Right lobe of liver (tissue), 4 donors: Measurements from ENCODE around the gene EXOC2.

Experiments
- POLR2A ChIP-seq: fragments of 450-650 bp; IDR thresholded peaks from one replicate; pipeline ENCODE4 v1.6.1; 2017; ENCODE audit warnings: antibody characterized with exemption, mild to moderate bottlenecking
- TF ChIP-seq, protein P1 (sequence below), 4 donors: fragments of 200-600 bp in 3 of 4; fragments of 450-650 bp in 1 of 4; IDR thresholded peaks; one replicate each; pipeline versions ENCODE4 v1.5.1 to v1.8.0; 2016 to 2022; ENCODE audit warnings: antibody characterized with exemption in 4 of 4, mild to moderate bottlenecking in 2 of 4
- donor health status: DM: no; HTN: no; CAD: no.
- donor health status: DM: no; HTN: no; CAD: no.
- donor health status: DM: no; HTN: yes; CAD: no.

DNA sequence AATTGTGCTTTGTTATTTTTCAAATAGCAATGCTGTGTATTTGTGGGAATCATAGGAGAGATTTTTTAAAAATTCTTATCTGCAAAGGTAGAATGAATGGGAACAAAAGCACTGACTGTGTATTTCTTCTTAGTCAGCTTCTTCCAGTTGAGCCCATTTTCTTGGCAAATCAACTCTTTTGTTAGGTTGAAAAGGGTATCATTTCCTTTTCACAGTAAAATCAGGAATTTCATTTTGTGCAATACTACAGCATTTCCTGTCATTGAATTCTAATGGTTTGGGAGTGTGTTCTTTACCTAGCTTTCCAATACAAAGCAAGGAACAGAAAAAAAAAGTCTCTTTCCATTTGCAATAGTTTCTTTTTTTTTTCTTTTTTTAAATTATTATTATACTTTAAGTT, 19.0 kb upstream of the EXOC2 start:
- TF ChIP-seq, protein P1, sequence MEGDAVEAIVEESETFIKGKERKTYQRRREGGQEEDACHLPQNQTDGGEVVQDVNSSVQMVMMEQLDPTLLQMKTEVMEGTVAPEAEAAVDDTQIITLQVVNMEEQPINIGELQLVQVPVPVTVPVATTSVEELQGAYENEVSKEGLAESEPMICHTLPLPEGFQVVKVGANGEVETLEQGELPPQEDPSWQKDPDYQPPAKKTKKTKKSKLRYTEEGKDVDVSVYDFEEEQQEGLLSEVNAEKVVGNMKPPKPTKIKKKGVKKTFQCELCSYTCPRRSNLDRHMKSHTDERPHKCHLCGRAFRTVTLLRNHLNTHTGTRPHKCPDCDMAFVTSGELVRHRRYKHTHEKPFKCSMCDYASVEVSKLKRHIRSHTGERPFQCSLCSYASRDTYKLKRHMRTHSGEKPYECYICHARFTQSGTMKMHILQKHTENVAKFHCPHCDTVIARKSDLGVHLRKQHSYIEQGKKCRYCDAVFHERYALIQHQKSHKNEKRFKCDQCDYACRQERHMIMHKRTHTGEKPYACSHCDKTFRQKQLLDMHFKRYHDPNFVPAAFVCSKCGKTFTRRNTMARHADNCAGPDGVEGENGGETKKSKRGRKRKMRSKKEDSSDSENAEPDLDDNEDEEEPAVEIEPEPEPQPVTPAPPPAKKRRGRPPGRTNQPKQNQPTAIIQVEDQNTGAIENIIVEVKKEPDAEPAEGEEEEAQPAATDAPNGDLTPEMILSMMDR (IDR thresholded peaks at IDR 0.05): no peak
- TF ChIP-seq POLR2A: no peak
